H1 (cell line): ENCODE data around the gene NBEA. TPM values are rescaled to one million over a fixed set of nuclear protein-coding genes. Genes with fewer than 3 reads are reported as not detected.

Source experiments
- CTCF ChIA-PET: fragments of 300-600 bp; sonication (Branson Sonifier 250); formaldehyde crosslinking; loops from one replicate; lab custom pipeline; 2021; ENCODE audit not compliant: partially characterized antibody; lab: Charles Lee
- POLR2A ChIA-PET: fragments of 300-600 bp; sonication (Branson Sonifier 250); formaldehyde crosslinking; loops from one replicate; lab custom pipeline; 2021; ENCODE audit warnings: inconsistent platforms; ENCODE audit not compliant: partially characterized antibody; lab: Charles Lee
- DNase-seq, 2 experiments: peaks; one replicate each; pipeline versions ENCODE4 v3.0.0 to v3.0.0-alpha.2; 2010 to 2022; ENCODE audit warnings: low spot score in 2 of 2, low read depth in 1 of 2, mixed read lengths in 1 of 2
- FAIRE-seq: peaks from 2 replicates; lab custom pipeline; 2011; peaks lifted over from hg19 to GRCh38; lab: Jason Lieb, UNC
- H2AFZ ChIP-seq: 2 replicates; pipeline ENCODE4 v1.8.1; 2012; ENCODE audit warnings: low read length, inconsistent platforms
- H2AK5ac ChIP-seq: 2 replicates; pipeline ENCODE4 v1.6.1; 2013; ENCODE audit warnings: low read depth, low read length
- H2BK120ac ChIP-seq: replicated peaks from 2 replicates; pipeline ENCODE3; 2013; ENCODE audit warnings: low read depth, low read length, inconsistent platforms
- H2BK12ac ChIP-seq: 2 replicates; pipeline ENCODE4 v1.6.1; 2013; ENCODE audit warnings: low read depth, low read length
- H2BK15ac ChIP-seq: 2 replicates; pipeline ENCODE4 v1.6.1; 2013; ENCODE audit warnings: low read length
- H2BK20ac ChIP-seq: 2 replicates; pipeline ENCODE4 v1.6.1; 2013; ENCODE audit warnings: low read length
- H2BK5ac ChIP-seq: 2 replicates; pipeline ENCODE4 v1.6.1; 2013; ENCODE audit warnings: low read depth, low read length
- H3K14ac ChIP-seq: 2 replicates; pipeline ENCODE4 v1.6.1; 2013; ENCODE audit warnings: inconsistent platforms; ENCODE audit not compliant: insufficient read length
- H3K18ac ChIP-seq: 2 replicates; pipeline ENCODE4 v1.6.1; 2013; ENCODE audit warnings: low read length; ENCODE audit errors: extremely low read depth
- H3K23ac ChIP-seq: 2 replicates; pipeline ENCODE4 v1.6.1; 2013; ENCODE audit warnings: inconsistent platforms; ENCODE audit not compliant: insufficient read length
- H3K23me2 ChIP-seq: 2 replicates; pipeline ENCODE4 v1.6.1; 2013; ENCODE audit warnings: low read depth, low read length
- H3K27ac ChIP-seq: 2 replicates; pipeline ENCODE4 v1.6.1; 2011; ENCODE audit warnings: low read depth, low read length, inconsistent platforms
- H3K27me3 ChIP-seq, 4 experiments: replicated peaks in 1 of 4; 1 replicate in 1 of 4; 2 replicates in 3 of 4; pipeline versions ENCODE4 v1.6.1 to v1.8.1; 2011 to 2013; ENCODE audit warnings: low read length in 3 of 4, mild to moderate bottlenecking in 3 of 4, inconsistent platforms in 2 of 4, mixed read lengths in 2 of 4, moderate library complexity in 1 of 4; ENCODE audit not compliant: control insufficient read depth in 3 of 4, insufficient read depth in 3 of 4; ENCODE audit errors: extremely low read depth in 1 of 4
- H3K36me3 ChIP-seq, 4 experiments: 2 replicates each; pipeline versions ENCODE4 v1.6.1 to v1.8.1; 2011 to 2013; ENCODE audit warnings: mild to moderate bottlenecking in 4 of 4, low read length in 3 of 4, moderate library complexity in 2 of 4, control low read depth in 1 of 4, inconsistent platforms in 1 of 4; ENCODE audit not compliant: insufficient read depth in 4 of 4, control insufficient read depth in 2 of 4
- H3K4ac ChIP-seq: replicated peaks from 2 replicates; pipeline ENCODE3; 2013; ENCODE audit warnings: low read length, low read depth, mixed read lengths, inconsistent platforms; ENCODE audit not compliant: insufficient read length
- H3K4me1 ChIP-seq, 4 experiments: replicated peaks in 1 of 4; 1 replicate in 1 of 4; 2 replicates in 3 of 4; pipeline versions ENCODE4 v1.6.1 to v1.8.1; 2011 to 2013; ENCODE audit warnings: low read length in 3 of 4, inconsistent platforms in 2 of 4, mixed read lengths in 1 of 4; ENCODE audit not compliant: insufficient read depth in 4 of 4, control insufficient read depth in 3 of 4
- H3K4me2 ChIP-seq, 2 experiments: 2 replicates each; pipeline versions ENCODE4 v1.6.1 to v1.8.1; 2011 to 2013; ENCODE audit warnings: low read depth in 2 of 2, low read length in 2 of 2, control low read depth in 1 of 2, inconsistent platforms in 1 of 2, mild to moderate bottlenecking in 1 of 2; ENCODE audit not compliant: insufficient read depth in 1 of 2
- H3K4me3 ChIP-seq, 4 experiments: fragments of 200-600, 300-600 bp in 1 of 4; sonication (generic), shearing (Covaris generic), sonication (Bioruptor Twin) in 1 of 4; 2 replicates each; pipeline versions ENCODE4 v1.5.1 to v1.8.1; 2011 to 2016; ENCODE audit warnings: low read length in 4 of 4, low read depth in 3 of 4, control low read depth in 2 of 4, inconsistent platforms in 2 of 4, mild to moderate bottlenecking in 2 of 4, mixed read lengths in 1 of 4, moderate library complexity in 1 of 4; ENCODE audit not compliant: insufficient read depth in 2 of 4; ENCODE audit errors: extremely low read depth in 1 of 4
- H3K56ac ChIP-seq: replicated peaks from 2 replicates; pipeline ENCODE3; 2013; ENCODE audit warnings: low read depth, mild to moderate bottlenecking, mixed read lengths, low read length, inconsistent platforms; ENCODE audit not compliant: insufficient read length
- H3K79me1 ChIP-seq: 2 replicates; pipeline ENCODE4 v1.6.1; 2013; ENCODE audit warnings: low read depth, low read length, control low read depth
- H3K79me2 ChIP-seq, 2 experiments: 2 replicates each; pipeline versions ENCODE4 v1.6.1 to v1.8.1; 2012 to 2013; ENCODE audit warnings: low read length in 2 of 2, mild to moderate bottlenecking in 2 of 2, inconsistent platforms in 1 of 2; ENCODE audit not compliant: insufficient read depth in 2 of 2, control insufficient read depth in 1 of 2
- H3K9ac ChIP-seq, 4 experiments: replicated peaks in 1 of 4; 1 replicate in 1 of 4; 2 replicates in 3 of 4; pipeline versions ENCODE4 v1.6.1 to v1.8.1; 2011 to 2013; ENCODE audit warnings: low read depth in 3 of 4, low read length in 3 of 4, control low read depth in 2 of 4, mild to moderate bottlenecking in 2 of 4, moderate library complexity in 2 of 4, inconsistent platforms in 1 of 4; ENCODE audit errors: extremely low read depth in 1 of 4
- H3K9me3 ChIP-seq, 2 experiments: 2 replicates each; pipeline versions ENCODE4 v1.6.1 to v1.8.1; 2012 to 2013; ENCODE audit warnings: mild to moderate bottlenecking in 2 of 2, moderate library complexity in 2 of 2, control low read depth in 1 of 2, inconsistent platforms in 1 of 2, low read depth in 1 of 2, low read length in 1 of 2, mixed read lengths in 1 of 2; ENCODE audit not compliant: insufficient read depth in 2 of 2
- H4K20me1 ChIP-seq, 2 experiments: replicated peaks in 1 of 2; 2 replicates each; pipeline versions ENCODE3 to v1.8.1; 2011 to 2013; ENCODE audit warnings: inconsistent platforms in 2 of 2, low read length in 2 of 2, mild to moderate bottlenecking in 1 of 2; ENCODE audit not compliant: insufficient read depth in 2 of 2, control insufficient read depth in 1 of 2
- H4K5ac ChIP-seq: 2 replicates; pipeline ENCODE4 v1.6.1; 2013; ENCODE audit warnings: low read length, low read depth, mixed read lengths, inconsistent platforms; ENCODE audit not compliant: insufficient read length
- H4K8ac ChIP-seq: 2 replicates; pipeline ENCODE4 v1.8.0; 2013; ENCODE audit warnings: mild to moderate bottlenecking, moderate library complexity, low read length, inconsistent platforms; ENCODE audit not compliant: insufficient read depth; ENCODE audit errors: extremely low read depth
- H4K91ac ChIP-seq: replicated peaks from 2 replicates; pipeline ENCODE3; 2013; ENCODE audit warnings: low read length, mixed read lengths, inconsistent platforms; ENCODE audit not compliant: insufficient read length
- CTCF ChIP-seq, 3 experiments: IDR thresholded peaks; 1 replicate in 2 of 3; 2 replicates in 1 of 3; pipeline versions ENCODE4 v1.5.1 to v1.6.1; 2011; ENCODE audit warnings: low read length in 3 of 3, mild to moderate bottlenecking in 3 of 3, inconsistent platforms in 2 of 3, low read depth in 1 of 3, moderate library complexity in 1 of 3; ENCODE audit not compliant: insufficient read depth in 1 of 3; ENCODE audit errors: control extremely low read depth in 1 of 3
- MAFK ChIP-seq: IDR thresholded peaks from 2 replicates; pipeline ENCODE4 v1.6.1; 2012; ENCODE audit warnings: low read depth, mild to moderate bottlenecking, improper control_type of control experiment, low read length
- MAX ChIP-seq: IDR thresholded peaks from 2 replicates; pipeline ENCODE4 v1.6.1; 2012; ENCODE audit warnings: inconsistent platforms
- SUZ12 ChIP-seq: fragments of 200-600 bp; sonication (generic); IDR thresholded peaks from 2 replicates; pipeline ENCODE4 v1.6.1; 2012; ENCODE audit warnings: mild to moderate bottlenecking, inconsistent platforms, low read length, moderate library complexity, mixed read lengths
- TBP ChIP-seq: IDR thresholded peaks from 2 replicates; pipeline ENCODE4 v1.6.1; 2011; ENCODE audit warnings: low read depth, low read length, improper control_type of control experiment
- WGBS, 2 experiments: shearing (Covaris generic) in 1 of 2; methylation state at CpG; one replicate each; pipeline versions ENCODE4 v1.1.6 to v1.1.7; 2013 to 2015; ENCODE audit warnings: low lambda C conversion rate in 2 of 2, mixed read lengths in 2 of 2, inconsistent platforms in 1 of 2, low coverage in 1 of 2, missing lambda C conversion rate in 1 of 2; ENCODE audit not compliant: insufficient replicate concordance in 2 of 2, insufficient coverage in 1 of 2, insufficient read length in 1 of 2; ENCODE audit errors: extremely low coverage in 1 of 2, missing lambda C conversion rate in 1 of 2; 5-methylcytosine and 5-hydroxymethylcytosine counted together
- polyA plus RNA-seq, 7 experiments: library from polyadenylated mRNA; depleted of rRNA in 3 of 7; stranded (reverse) in 5 of 7; unstranded in 2 of 7; fragments of >200 nt in 5 of 7; fragments of 200-250 nt in 2 of 7; gene quantifications; 1 replicate in 5 of 7; 2 replicates in 1 of 7; 4 replicates in 1 of 7; pipeline versions ENCODE4 v1.2.1 to v1.2.3, GENCODE V29; 2011 to 2013; ENCODE audit warnings: missing spikeins in 2 of 7, mixed read lengths in 2 of 7
- total RNA-seq: library from RNA; stranded (reverse); fragmentation: NEBNext Ultra II Directional; extraction: Animal tissue kit (Norgen Biotek cat#: 25700); gene quantifications from 2 replicates; pipeline ENCODE4 v1.2.1, GENCODE V29; 2021

Gene NBEA
- total and polyA plus RNA-seq, 2 of the 8 experiments (the other 6 are each of a cell fraction or from before 2014, with no cell fraction given): 14.2 to 21.5 TPM

- Histone ChIP-seq H2BK20ac (no peak overlapping the region), H2AK5ac (no peak overlapping the region), H2BK120ac (no peak overlapping the region), H3K79me2 (no peaks in the 10 kb centered on the region), H3K18ac (no peak overlapping the region), H3K23me2 (no peaks in the 10 kb centered on the region), H3K4me2 (no peak overlapping the region), H3K36me3 (no peaks in the 10 kb centered on the region), H2BK5ac (no peak overlapping the region), H2BK15ac (no peak overlapping the region), H3K4ac (no peak overlapping the region), H3K56ac (no peak overlapping the region), H3K27me3 (no peaks in the 10 kb centered on the region), H4K8ac (no peak overlapping the region), H4K91ac (no peak overlapping the region), H3K9me3 (no peaks in the 10 kb centered on the region; a peak in 1 of 4 replicates), H3K14ac (no peak overlapping the region), H2BK12ac (no peak overlapping the region), H4K20me1 (no peaks in the 10 kb centered on the region), H3K4me3 (no peak overlapping the region), H3K9ac (no peak overlapping the region), H2AFZ (no peak overlapping the region), H3K4me1 (no peaks in the 10 kb centered on the region), H4K5ac (no peak overlapping the region), H3K79me1 (no peaks in the 10 kb centered on the region), H3K27ac (no peak overlapping the region), H3K23ac (no peak overlapping the region)
- CTCF ChIA-PET: no interaction called here
- FAIRE-seq: no peak
- POLR2A ChIA-PET: no interaction called here
- TF ChIP-seq MAFK: no peak
- no peak for TF ChIP-seq TBP
- no peak for TF ChIP-seq SUZ12
- no peak for TF ChIP-seq MAX
- no peak for TF ChIP-seq CTCF (IDR thresholded peaks at IDR 0.05; ENCODE audit: control extremely low read depth in 1 of 3, insufficient read depth in 1 of 3, low read depth in 1 of 3, low read length in 3 of 3)
- DNase-seq: no peak
- 82% methylated on average over 1 of the region's 1 CpG; no CpG with 5 or more reads in 1 of the 2 experiments for WGBS, 2 experiments
Observed at GRCh38 chr13:35365883-35366282, 423.8 kb downstream of the NBEA start.
